Transverse colon (tissue), 3 donors: Measurements from ENCODE around the gene BAG2.

ENCODE experiments used
- CTCF ChIP-seq, 5 experiments: fragments of 200-600 bp in 3 of 5; fragments of 450-650 bp in 2 of 5; sonication (generic) in 3 of 5; IDR thresholded peaks; 1 replicate in 2 of 5; 2 replicates in 3 of 5; pipeline ENCODE4 v1.5.1; 2016 to 2017; ENCODE audit warnings: antibody characterized with exemption in 5 of 5, inconsistent platforms in 3 of 5, mild to moderate bottlenecking in 2 of 5, moderate library complexity in 1 of 5
- EP300 ChIP-seq: sonication (generic); formaldehyde crosslinking; IDR thresholded peaks from one replicate; pipeline ENCODE4 v1.6.1; 2017; ENCODE audit warnings: antibody characterized with exemption, low read depth
- POLR2A ChIP-seq: fragments of 450-650 bp; IDR thresholded peaks from one replicate; pipeline ENCODE4 v1.6.1; 2016; ENCODE audit warnings: antibody characterized with exemption, mild to moderate bottlenecking, moderate library complexity

- no peak for TF ChIP-seq POLR2A
- no peak for TF ChIP-seq CTCF (IDR thresholded peaks at IDR 0.05)
- no peak for TF ChIP-seq EP300
These were observed 9.9 kb downstream of the BAG2 start for GRCh38 chr6:57182017-57182432.
